HT1080 (cell line): ENCODE results near the gene MFAP5. TPM values are rescaled to one million over a fixed set of nuclear protein-coding genes. Genes with fewer than 3 reads are reported as not detected.

Experiments
- DNase-seq: peaks from one replicate; pipeline ENCODE4 v3.0.0-alpha.2; 2015; ENCODE audit warnings: low read depth
- polyA plus RNA-seq, 2 experiments: library from polyadenylated mRNA; depleted of rRNA; stranded (reverse); fragments of >200 nt; gene quantifications; 2 replicates each; pipeline ENCODE4 v1.2.3, GENCODE V29; 2015
- total RNA-seq: library from RNA; depleted of rRNA; stranded (reverse); fragments of >200 nt; shearing (Covaris generic); gene quantifications from 2 replicates; pipeline ENCODE4 v1.2.3, GENCODE V29; 2014; rRNA removed

MFAP5 gene, protein sequence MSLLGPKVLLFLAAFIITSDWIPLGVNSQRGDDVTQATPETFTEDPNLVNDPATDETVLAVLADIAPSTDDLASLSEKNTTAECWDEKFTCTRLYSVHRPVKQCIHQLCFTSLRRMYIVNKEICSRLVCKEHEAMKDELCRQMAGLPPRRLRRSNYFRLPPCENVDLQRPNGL
- not detected in 2 replicates for total RNA-seq
- 0.24 and 0.31 TPM in 2 replicates for polyA plus RNA-seq (2015; cell fraction: cytosol; rRNA removed)
- polyA plus RNA-seq (2015; cell fraction: nucleus; rRNA removed): 0.72 and 1.3 TPM in 2 replicates

- DNase-seq: no peak
Measured at GRCh38 chr12:8662593-8662992, at the start of gene MFAP5. TSS of gene MFAP5 (minus strand) at chr12:8662826. CDS start at chr12:8662104, 722 bp downstream.

GRCh38 chr12:8709124-8709830 is 46.7 kb upstream of the MFAP5 start:
- DNase-seq: no peak

DNA sequence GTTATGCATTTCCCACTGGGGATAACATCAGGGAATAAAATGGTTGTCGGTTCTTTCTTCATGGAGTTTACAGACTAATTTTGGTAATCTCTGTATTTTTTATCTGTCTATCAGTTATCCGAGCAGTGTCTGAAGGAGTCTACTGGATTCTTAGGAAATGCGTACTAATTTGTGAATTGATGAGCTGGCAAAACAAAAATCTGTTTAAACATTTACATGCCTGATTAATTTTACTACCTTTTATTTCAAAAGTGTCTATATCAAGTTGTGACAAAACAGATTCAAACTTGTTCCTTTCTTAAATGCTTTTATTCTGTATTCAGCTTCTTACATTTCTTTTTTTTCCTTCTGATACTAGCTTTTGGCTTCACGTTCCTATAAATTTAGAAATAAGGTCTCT is 39.5 kb upstream of the MFAP5 start:
- no peak for DNase-seq

GRCh38 chr12:8701046-8701660 is 38.5 kb upstream of the MFAP5 start:
- DNase-seq: no peak

- DNase-seq: no peak
Measured at GRCh38 chr12:8699714-8700113, 37.1 kb upstream of the MFAP5 start.

DNA sequence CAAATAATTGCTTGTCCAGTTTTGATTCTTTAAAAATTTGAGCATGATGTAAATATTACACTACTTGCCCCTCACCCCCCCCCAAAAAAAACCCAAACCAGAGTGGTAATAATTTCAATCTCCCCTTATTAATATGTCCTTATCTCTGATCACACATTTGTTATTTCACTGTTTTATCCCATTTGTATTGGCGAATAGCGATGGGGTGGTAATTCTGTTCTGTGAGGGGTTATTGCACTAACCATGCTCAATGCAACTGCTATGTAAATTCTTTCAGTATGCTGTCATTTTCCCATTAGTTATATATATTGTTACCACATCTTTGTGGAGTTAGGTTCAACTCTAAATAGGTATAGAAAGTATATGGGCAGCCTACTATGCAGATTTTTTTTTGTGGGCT is 36.3 kb upstream of the MFAP5 start:
- peak; percentile 10 for DNase-seq

DNA sequence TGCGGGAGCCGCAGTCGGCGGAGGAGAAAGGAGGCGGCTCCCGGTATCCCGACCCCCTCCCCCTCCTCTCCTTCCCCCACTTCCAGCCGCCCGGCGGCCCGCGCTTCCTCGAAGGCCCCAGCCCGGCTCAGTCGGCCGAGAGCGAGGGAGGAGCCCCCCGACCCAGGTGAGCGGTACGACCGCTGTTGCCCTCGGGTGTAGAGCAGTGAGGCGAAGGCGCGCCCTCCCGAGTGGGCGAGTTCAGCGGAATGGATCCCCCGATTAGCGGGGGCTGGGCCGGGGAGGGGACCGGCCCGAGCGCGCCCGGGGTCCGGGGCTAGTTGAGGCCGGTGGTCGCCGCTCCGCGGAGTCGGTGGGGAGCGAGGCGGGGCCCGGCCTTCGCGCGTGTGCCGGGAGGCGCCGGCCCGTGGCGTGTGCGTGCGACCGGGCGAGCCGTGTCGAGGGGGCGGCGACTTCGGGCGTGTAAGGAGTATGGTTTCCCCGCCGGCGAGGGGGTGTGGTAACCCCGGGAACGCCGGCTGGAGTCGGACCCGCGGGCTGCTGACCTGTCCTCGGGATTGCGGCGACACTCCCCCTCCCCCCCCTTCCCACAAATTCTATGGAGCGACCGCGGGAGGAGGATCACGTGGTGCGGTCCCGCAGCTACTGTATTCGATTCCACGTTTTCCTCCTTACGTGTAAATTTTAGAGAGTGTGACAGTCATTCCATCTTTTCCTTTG is 35.7 kb upstream of the MFAP5 start:
- peak; percentile 47 for DNase-seq

GRCh38 chr12:8697476-8698131 is 35.0 kb upstream of the MFAP5 start, which contains the start of gene RIMKLB:
TSS of gene RIMKLB (plus strand) at chr12:8697991. CDS start at chr12:8713867, 15,876 bp downstream.
- DNase-seq: peak; percentile 74

GRCh38 chr12:8697120-8697475 is 34.5 kb upstream of the MFAP5 start:
- peak; percentile 41 for DNase-seq

GRCh38 chr12:8696442-8697090 is 33.9 kb upstream of the MFAP5 start:
- no peak for DNase-seq

DNA sequence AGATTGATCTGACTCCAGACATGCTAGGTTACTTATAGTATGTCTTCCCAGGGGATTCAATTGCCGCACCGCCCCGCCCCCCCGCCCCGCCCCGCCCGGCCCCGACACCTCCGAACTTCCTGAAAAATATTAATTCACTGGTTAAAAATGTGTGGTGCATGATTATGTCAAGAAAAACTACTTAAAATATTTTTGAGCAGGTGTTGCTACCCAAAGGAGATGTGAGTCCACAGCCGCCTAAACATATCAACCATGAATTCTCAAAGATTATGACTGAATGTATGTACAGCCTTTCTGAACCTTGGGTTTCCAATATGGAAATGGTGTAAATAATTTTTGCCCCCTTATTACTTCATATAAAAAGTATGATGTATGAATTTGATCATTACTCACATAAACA is 32.5 kb upstream of the MFAP5 start:
- no peak for DNase-seq

- peak; percentile 23 for DNase-seq
Measured at GRCh38 chr12:8692573-8692972, 29.9 kb upstream of the MFAP5 start.

- DNase-seq: no peak
Measured at GRCh38 chr12:8689681-8690080, 27.1 kb upstream of the MFAP5 start.

DNA sequence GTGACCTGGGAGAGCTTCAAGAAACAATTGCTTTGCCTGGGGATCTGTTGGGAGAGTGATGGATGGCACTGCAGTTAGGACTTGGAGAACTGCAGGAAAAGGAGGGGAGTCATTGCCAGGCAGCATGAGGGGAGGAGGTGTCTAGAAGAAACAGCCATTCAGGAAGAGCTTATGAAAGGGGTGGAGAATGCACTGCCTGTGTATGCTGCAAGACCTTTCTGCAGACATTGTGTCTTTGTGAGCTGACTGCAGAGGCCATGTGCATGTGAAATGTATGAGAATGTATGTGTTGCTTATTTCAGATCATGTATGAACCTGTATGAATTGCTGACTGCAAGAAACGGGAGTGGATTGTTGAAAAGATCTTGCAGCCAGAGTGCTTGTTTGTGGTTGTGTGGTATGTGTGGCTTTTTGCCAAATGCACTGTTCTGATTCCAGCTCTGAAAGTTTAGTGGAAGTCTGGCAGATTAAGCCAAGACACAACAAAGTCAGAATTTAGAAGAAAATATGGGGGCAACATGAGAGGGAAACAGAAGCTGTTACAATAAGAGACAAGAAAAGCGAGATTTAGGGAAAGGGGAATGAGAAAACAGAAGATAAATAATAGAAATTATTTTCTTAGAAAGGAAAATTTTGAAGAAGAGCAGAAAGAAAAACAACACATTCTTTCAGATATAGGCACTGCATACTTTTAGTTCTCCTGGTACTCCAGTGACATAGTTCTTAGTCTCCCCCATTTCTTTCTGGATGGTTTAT is 25.4 kb upstream of the MFAP5 start:
- DNase-seq: peak; percentile 81

GRCh38 chr12:8685051-8685450 is 22.4 kb upstream of the MFAP5 start:
- no peak for DNase-seq

DNA sequence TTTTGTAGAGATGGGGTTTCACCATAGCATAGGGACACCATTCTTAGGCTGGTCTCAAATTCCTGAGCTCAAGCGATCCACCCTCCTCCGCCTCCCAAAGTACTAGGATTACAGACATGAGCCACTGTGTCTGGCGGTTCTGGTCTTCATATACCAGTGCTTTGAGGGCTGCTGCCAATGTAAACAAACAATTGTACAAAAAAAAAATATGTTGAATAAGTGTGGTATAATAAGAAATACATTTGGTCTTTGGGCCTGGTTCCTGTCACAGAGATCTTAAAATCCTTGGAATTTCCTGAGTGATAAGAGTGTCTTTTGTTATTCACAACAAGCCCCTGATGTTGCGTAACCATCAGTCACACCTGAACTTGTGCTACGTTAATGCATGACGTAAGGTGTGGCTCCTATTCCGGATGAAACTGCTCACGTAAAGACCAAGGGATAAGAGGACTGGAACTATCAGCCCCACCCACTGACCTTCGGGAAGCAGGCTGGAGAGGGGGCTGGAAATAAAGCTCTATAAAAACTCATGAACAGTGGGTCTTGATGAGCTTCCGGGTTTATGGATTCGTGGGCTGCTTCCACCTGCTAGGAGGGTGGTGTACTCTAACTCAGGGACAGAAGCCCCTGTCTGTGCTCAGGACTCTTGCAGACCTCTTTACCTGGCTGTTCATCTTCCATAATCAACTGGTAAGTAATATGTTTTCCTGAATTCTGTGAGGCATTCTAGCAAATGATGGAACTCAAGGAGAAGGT is 18.7 kb upstream of the MFAP5 start:
- peak; percentile 30 for DNase-seq

GRCh38 chr12:8680533-8680932 is 17.9 kb upstream of the MFAP5 start:
- DNase-seq: no peak

DNA sequence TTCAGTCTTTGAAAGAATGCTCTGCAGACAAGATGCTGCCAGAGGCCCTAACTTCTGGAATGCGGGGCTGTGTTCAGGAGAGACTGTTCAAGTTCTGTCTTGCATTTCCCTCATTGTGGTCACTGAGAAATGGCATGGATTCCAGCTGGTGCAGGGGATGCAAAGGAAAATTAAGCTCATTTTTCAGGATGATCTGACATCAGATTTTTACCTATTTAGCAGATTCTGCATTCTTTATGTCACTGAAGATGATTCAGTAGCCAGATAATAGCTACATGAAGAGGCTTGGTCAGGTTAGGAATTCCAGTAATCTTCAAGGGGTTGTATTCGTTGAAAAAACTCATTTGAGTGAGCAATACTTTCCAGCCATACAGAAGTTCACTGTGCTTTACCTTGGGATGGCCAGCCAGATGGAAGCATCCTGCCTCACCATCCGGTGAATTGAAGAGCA is 16.1 kb upstream of the MFAP5 start:
- DNase-seq: no peak

GRCh38 chr12:8677362-8677761 is 14.7 kb upstream of the MFAP5 start:
- no peak for DNase-seq
